Hematopoietic multipotent progenitor cell (in vitro differentiated cells): ENCODE results near the gene GALNT12. TPM values are rescaled to one million over a fixed set of nuclear protein-coding genes. Genes with fewer than 3 reads are reported as not detected.

Experiments used
- DNase-seq, 3 donors: peaks; one replicate each; pipeline ENCODE4 v3.0.0-alpha.2; 2011 to 2015; ENCODE audit warnings: low read depth in 2 of 3, low spot score in 2 of 3
- total RNA-seq: library from RNA; depleted of rRNA; stranded (reverse); fragments of >200 nt; gene quantifications from one replicate; pipeline ENCODE4 v1.2.3, GENCODE V29; 2012

The GALNT12 gene
- total RNA-seq, 1 donor = 6.5 TPM

- no peak for DNase-seq
Measured at GRCh38 chr9:98875536-98875935, 68.1 kb downstream of the GALNT12 start.

- no peak for DNase-seq
Measured at GRCh38 chr9:98877311-98877710, 69.8 kb downstream of the GALNT12 start.

GRCh38 chr9:98879094-98879962, 71.9 kb downstream of the GALNT12 start:
- DNase-seq = no peak

- no peak for DNase-seq
Measured at GRCh38 chr9:98879963-98880310, 72.5 kb downstream of the GALNT12 start.

GRCh38 chr9:98880311-98881015, 73.0 kb downstream of the GALNT12 start:
- no peak for DNase-seq

- DNase-seq = no peak
Measured at GRCh38 chr9:98881356-98881755, 73.9 kb downstream of the GALNT12 start.

- no peak for DNase-seq
Measured at GRCh38 chr9:98881836-98882568, 74.5 kb downstream of the GALNT12 start.

GRCh38 chr9:98882569-98882923, 75.1 kb downstream of the GALNT12 start:
- DNase-seq = no peak

GRCh38 chr9:98883276-98883675, 75.8 kb downstream of the GALNT12 start:
- no peak for DNase-seq

GRCh38 chr9:98884849-98885248, 77.4 kb downstream of the GALNT12 start:
- no peak for DNase-seq

- DNase-seq = no peak
Measured at GRCh38 chr9:98885575-98886295, 78.3 kb downstream of the GALNT12 start.

- DNase-seq = no peak
Measured at GRCh38 chr9:98886691-98887229, 79.3 kb downstream of the GALNT12 start.

GRCh38 chr9:98887918-98888510, 80.5 kb downstream of the GALNT12 start:
- no peak for DNase-seq

- no peak for DNase-seq
Measured at GRCh38 chr9:98888801-98889421, 81.4 kb downstream of the GALNT12 start.

- no peak for DNase-seq
Measured at GRCh38 chr9:98890256-98890655, 82.8 kb downstream of the GALNT12 start.

GRCh38 chr9:98892288-98892687, 84.8 kb downstream of the GALNT12 start:
- DNase-seq = no peak

- no peak for DNase-seq
Measured at GRCh38 chr9:98892690-98893089, 85.2 kb downstream of the GALNT12 start.

- no peak for DNase-seq
Measured at GRCh38 chr9:98894171-98894570, 86.7 kb downstream of the GALNT12 start.

GRCh38 chr9:98894761-98895160, 87.3 kb downstream of the GALNT12 start:
- no peak for DNase-seq

- DNase-seq = no peak
Measured at GRCh38 chr9:98896632-98897031, 89.2 kb downstream of the GALNT12 start.
